GM18909 (cell line): ENCODE data around the gene CDH9.
"Not testable (repeated sequence)": the region's sequence is repeated elsewhere in the genome, so short reads cannot be mapped to it uniquely, and the experiment has no call there.

Source experiments
- ATAC-seq: cut with Tn5 transposase; IDR thresholded peaks from one replicate; pipeline ENCODE4 v1.9.1; 2021; ENCODE audit warnings: mild to moderate bottlenecking; ENCODE audit not compliant: unreplicated experiment, poor library complexity

CDH9 gene

DNA sequence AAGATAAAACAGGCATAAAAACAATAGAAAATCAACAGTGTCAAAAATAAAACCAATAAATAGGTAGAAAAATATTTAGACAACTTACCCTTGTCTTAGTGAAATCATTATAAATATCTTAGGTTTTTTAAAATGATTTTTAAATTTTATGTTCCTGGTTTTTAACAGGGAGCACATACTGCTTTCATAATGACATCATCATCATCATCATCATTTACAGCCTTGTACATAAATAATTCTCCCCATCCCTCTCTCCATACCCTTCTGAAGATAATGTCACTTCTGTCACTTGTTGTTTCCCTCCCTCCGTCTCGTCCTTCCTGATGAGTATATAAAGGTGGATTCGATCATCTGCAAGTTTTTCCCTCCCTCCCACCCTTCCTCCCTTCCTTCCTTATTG is 56.6 kb downstream of the CDH9 start:
- no peak for ATAC-seq

- no peak for ATAC-seq
Observed at GRCh38 chr5:26959290-26959689, 79.1 kb downstream of the CDH9 start.

GRCh38 chr5:26955161-26955560 is 83.2 kb downstream of the CDH9 start:
- ATAC-seq: no peak

GRCh38 chr5:26948921-26949320 is 89.5 kb downstream of the CDH9 start:
- no peak for ATAC-seq

GRCh38 chr5:26945901-26946300 is 92.5 kb downstream of the CDH9 start:
- ATAC-seq: no peak

DNA sequence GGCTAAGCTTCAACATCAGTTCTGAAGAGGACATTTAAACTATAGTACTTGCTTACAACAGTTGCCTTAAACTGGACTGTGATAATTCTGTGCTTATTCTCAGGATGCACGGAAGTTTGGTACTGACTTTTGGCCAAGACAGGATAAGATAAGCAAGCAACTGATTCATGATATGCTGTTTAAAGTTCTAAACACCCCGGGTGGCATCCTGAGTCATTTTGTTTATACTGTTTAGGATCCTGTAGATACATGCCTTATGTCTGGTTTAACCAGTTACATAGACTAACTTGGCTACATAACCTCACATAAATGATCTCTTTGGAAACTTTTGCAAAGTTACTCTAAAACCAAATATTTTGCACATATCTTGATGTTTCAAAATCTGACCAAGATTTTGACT is 95.9 kb downstream of the CDH9 start:
- ATAC-seq: no peak

DNA sequence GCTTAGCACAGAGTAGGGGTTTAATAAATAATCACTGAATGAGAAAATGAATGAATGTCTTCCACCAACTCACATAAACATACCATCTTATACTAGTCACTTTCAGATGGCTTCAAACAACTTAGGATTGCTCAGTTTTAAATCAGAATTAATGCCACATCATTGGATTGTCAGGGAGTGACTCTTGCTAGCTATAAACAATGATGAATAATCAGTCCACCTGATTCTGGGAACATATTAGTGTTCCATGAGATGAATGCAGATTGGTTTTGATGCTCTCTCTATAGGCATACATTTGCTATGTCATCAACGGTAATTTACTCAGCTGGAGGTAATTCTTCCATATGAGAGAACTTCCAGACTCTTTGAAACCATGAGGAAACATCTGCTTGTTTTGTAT is 97.4 kb downstream of the CDH9 start:
- ATAC-seq: no peak

DNA sequence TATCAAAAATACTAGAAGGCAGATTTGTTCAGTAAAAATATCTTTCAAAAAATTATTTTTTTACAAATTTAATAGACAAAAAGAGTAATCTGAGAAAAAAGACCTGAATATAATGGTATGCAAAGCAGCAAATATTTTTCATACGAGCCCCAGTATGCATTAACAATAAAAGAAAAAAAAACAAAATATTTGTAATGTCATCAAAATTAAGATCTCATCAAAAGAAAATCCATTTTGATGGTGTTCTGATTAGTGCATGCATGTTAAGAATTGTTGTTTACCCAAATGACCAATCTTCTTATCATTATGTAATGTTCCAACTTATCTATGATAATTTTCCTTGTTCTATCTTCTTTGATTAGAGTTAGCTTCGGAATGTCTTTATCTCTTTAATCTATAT is 106.1 kb downstream of the CDH9 start:
- ATAC-seq: no peak

DNA sequence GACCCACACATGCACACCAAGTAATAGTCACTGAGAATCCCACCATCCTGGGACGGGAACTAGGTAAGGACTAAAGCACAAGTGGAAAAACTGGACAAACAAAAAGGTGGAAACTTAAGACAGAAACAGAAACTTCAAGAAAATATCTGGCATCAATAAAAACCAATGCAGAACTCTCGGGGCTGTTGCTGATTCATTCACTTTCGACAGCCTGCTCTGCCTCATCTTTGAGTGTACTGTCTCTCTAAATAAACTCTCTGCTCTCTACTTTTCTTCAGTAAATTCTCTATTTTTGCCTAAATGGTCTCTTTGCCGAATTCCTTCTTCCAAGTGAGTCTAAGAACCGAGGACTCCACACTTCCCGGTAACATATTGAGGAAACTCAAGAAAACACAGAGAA is 116.9 kb downstream of the CDH9 start:
- no peak for ATAC-seq

DNA sequence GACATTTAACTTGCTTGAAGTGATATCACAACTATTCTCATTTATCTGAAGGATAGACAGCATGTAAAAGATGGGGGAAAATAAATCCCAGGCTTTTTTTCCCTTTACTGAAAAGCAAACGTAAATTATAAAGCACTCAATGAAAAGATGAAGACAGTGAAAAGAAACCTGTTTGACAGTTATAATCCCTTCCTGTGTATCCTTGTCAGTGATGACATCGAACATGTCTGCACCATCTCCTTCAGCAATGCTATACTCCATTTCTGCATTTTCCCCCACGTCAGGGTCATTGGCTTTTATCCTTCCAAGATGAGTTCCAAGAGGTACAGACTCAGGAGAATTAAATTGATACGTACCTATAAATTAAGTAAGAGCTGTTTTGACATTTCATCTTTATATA is 134.9 kb downstream of the CDH9 start:
- ATAC-seq: no peak

DNA sequence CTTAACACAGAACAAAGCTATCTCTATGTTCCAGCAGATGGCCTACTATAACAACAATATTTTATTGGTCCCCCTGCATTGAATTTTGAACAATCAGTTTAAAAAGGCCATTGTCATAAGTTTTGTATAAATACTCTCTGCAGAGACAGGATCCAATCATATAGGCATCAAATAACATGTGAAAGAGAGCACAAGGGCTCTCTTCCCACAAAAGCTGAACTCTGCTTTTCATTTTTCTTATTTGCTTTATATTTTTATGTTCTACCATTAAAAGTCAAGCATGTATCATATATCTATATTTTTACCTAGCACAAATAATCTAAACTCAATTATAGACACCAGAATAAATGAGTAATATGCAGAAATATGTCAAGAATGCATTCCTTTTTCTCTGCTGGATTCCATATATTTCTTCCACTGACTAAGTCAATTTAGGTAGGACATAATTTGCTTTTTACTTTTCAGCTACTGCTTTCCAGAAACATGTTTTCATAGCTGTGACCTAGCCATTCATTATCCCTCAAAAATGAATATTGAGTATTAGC is 143.6 kb downstream of the CDH9 start:
- ATAC-seq: no peak

DNA sequence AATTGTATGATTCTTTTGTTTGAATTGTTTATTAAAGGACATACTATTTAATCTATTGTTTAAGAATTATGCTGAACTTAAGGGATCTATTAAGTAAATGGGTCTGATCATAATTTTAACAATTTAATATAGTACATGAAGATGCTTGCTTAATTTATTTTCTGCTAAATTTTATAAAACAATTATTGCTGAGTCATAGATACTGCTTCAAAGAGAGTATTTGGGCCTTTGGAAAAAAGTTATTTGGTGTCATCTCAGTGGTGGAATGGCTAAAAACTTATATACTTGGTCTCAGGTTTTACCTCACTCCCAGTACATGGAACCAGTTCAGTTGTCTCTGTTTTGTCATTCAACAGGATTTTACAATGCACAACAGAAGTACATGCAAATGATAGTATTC is 145.3 kb downstream of the CDH9 start:
- no peak for ATAC-seq

DNA sequence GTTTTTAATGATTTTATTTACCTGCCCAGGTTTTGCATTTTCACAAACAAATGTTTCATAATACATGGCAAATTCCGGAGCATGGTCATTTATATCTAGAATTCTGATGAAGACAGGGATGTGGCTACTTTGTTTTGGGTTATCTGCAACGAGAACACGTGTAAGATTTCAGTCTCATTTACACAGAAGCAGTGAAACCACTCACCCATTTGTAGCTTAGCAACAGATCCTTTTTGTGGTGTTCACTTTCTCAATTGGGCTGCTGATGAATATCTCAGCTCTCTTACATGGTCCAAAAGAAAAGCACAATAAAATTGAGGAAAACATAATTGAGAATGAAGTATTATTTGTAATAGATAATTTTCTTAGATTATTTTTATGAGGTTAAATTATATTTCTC is 148.6 kb downstream of the CDH9 start:
- no peak for ATAC-seq

DNA sequence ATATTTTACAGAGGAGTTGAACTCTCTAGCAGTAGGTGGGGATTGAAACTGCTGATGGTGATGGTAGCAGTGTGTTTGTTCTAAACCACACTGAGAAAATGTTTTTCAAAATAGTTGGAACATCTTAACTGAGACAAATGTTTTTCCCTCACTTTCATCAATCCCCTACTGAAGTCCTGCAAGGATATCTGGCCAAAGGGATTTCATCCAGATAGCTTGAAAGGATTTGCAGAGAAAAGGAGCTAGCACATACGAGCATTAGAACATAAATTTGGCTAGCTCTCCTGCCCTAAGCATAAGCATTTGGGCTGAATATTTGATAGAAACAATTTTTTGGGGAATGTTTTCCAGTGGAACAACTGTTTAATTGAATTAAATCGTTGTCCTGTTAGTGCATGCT is 153.9 kb downstream of the CDH9 start:
- no peak for ATAC-seq

DNA sequence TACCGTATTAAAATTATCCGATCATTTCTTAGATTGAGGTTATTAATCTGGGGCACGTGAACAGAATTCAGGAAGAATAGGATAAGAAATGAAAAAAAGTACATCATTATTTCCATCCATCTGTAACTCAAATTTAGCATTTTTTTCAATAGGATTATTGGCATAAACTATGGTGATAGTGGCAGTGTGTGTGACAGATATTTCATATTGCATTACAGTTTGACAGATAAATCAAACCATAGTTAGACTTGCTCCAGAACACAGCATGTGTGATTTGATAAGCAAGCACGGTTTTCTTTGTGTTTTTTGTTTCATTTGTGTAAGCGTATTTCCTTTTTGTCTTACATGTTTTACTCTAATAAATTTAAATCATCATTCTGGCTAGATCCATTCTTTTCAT is 155.0 kb downstream of the CDH9 start:
- no peak for ATAC-seq

GRCh38 chr5:26881901-26882300 is 156.5 kb downstream of the CDH9 start:
- ATAC-seq: no peak

GRCh38 chr5:26877154-26877553 is 161.2 kb downstream of the CDH9 start:
- ATAC-seq: no peak

DNA sequence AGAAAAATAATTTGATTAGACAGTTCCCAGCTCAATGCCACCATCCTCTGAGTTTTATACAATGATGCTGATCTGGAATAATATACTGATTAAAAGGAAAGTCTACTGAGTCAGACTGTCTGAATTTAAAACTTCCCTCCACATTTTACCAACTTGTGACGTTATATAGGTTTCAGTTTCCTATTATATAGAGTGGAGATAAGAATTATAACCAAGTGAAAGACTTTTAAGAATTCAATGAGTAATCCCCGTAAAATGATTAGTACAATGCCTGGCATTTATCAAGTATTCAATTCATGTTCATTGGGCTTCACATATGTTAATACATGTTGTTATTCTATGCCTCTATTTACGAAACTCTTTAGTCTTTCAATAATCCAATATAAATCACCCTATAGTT is 166.0 kb downstream of the CDH9 start:
- ATAC-seq: no peak

DNA sequence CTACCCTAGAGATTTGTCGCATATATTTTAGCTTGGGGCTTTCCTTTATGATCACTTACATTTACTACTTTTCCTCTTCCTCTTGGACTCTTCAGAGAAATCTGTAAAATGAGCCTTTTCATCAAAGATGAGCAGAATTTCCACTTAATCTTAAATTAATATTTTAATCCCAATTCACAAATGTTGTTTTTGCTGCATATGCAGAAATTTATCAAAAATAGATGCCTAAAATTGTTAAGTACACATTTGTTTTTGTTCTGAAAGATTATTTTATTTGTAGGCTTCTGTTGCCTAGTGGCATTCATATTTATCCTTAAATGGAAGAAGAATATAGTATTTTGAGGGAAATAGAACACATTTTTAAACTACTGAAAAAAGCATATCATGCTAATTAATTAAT is 168.6 kb downstream of the CDH9 start:
- no peak for ATAC-seq

- no peak for ATAC-seq
Observed at GRCh38 chr5:26868504-26868903, 169.9 kb downstream of the CDH9 start.

- no peak for ATAC-seq
Observed at GRCh38 chr5:26864061-26864460, 174.3 kb downstream of the CDH9 start.

GRCh38 chr5:26856238-26856637 is 182.1 kb downstream of the CDH9 start:
- no peak for ATAC-seq

GRCh38 chr5:26852450-26852849 is 185.9 kb downstream of the CDH9 start:
- ATAC-seq: not testable (repeated sequence)
